Endothelial cell of umbilical vein (primary cell): ENCODE measurements around the gene EPHB6.

Experiments used
- CTCF ChIP-seq, 2 donors: IDR thresholded peaks; 1 replicate in 1 of 2; 2 replicates in 1 of 2; pipeline ENCODE4 v1.5.1; 2011; ENCODE audit warnings: low read length in 2 of 2, mild to moderate bottlenecking in 2 of 2, moderate library complexity in 2 of 2, control low read depth in 1 of 2, inconsistent platforms in 1 of 2, low read depth in 1 of 2; ENCODE audit not compliant: insufficient read depth in 1 of 2; ENCODE audit errors: extremely low read depth in 1 of 2
- EZH2 ChIP-seq: IDR thresholded peaks from 2 replicates; pipeline ENCODE4 v1.6.1; 2012; ENCODE audit warnings: borderline replicate concordance, low read depth, mild to moderate bottlenecking, moderate library complexity, low read length, inconsistent platforms; ENCODE audit not compliant: severe bottlenecking
- POLR2AphosphoS5 ChIP-seq: IDR thresholded peaks from 2 replicates; pipeline ENCODE4 v1.6.1; 2012; ENCODE audit warnings: low read depth, mild to moderate bottlenecking, control low read depth, low read length, moderate library complexity; ENCODE audit not compliant: insufficient read depth

- TF ChIP-seq CTCF (IDR thresholded peaks at IDR 0.05; ENCODE audit: extremely low read depth in 1 of 2, insufficient read depth in 1 of 2, low read depth in 1 of 2, low read length in 2 of 2), result no peak
- no peak for TF ChIP-seq POLR2AphosphoS5
- TF ChIP-seq EZH2, result no peak
Measured at GRCh38 chr7:142813699-142814098, 41.2 kb upstream of the EPHB6 start.
